A673 (cell line): ENCODE measurements around the gene LFNG.

ENCODE experiments used
- EZH2 ChIP-seq: fragments of 200-600 bp; sonication (generic); IDR thresholded peaks from 2 replicates; pipeline ENCODE4 v1.6.1; 2017; ENCODE audit warnings: borderline replicate concordance, low read depth, mild to moderate bottlenecking, mixed read lengths, antibody characterized with exemption, low read length; ENCODE audit not compliant: poor library complexity, severe bottlenecking
- TF ChIP-seq, protein P1 (sequence below): fragments of 300-800, 200-600 bp; sonication (generic); conservative IDR thresholded peaks from 2 replicates; pipeline ENCODE4 v1.5.1; 2017; ENCODE audit warnings: low read depth, mild to moderate bottlenecking, antibody characterized with exemption, low read length, moderate library complexity, mixed read lengths

GRCh38 chr7:2540133-2540532 lies 20.6 kb downstream of the LFNG start:
- TF ChIP-seq, protein P1, sequence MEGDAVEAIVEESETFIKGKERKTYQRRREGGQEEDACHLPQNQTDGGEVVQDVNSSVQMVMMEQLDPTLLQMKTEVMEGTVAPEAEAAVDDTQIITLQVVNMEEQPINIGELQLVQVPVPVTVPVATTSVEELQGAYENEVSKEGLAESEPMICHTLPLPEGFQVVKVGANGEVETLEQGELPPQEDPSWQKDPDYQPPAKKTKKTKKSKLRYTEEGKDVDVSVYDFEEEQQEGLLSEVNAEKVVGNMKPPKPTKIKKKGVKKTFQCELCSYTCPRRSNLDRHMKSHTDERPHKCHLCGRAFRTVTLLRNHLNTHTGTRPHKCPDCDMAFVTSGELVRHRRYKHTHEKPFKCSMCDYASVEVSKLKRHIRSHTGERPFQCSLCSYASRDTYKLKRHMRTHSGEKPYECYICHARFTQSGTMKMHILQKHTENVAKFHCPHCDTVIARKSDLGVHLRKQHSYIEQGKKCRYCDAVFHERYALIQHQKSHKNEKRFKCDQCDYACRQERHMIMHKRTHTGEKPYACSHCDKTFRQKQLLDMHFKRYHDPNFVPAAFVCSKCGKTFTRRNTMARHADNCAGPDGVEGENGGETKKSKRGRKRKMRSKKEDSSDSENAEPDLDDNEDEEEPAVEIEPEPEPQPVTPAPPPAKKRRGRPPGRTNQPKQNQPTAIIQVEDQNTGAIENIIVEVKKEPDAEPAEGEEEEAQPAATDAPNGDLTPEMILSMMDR = no peak
- TF ChIP-seq EZH2 = no peak
